WTC11 (cell line): Measurements from ENCODE around the gene PUS7L. TPM values are rescaled to one million over a fixed set of nuclear protein-coding genes. Genes with fewer than 3 reads are reported as not detected.

Source experiments
- ATAC-seq: fragments of 200-7000 bp; cut with Tn5 transposase; 2 replicates; pipeline ENCODE4 v1.10.0; 2021; ENCODE audit warnings: mild to moderate bottlenecking, moderate library complexity
- CTCF ChIA-PET: fragments of 300-600 bp; sonication (Branson Sonifier 250); formaldehyde crosslinking; loops from one replicate; lab custom pipeline; 2021; ENCODE audit warnings: antibody characterized with exemption; lab: Charles Lee
- POLR2A ChIA-PET: fragments of 350-600 bp; sonication (Branson Sonifier 250); formaldehyde crosslinking; loops from one replicate; lab custom pipeline; 2021; ENCODE audit warnings: antibody characterized with exemption; lab: Charles Lee
- DNase-seq: peaks from one replicate; pipeline ENCODE4 v3.0.0; 2021; ENCODE audit warnings: low spot score
- H3K27ac Mint-ChIP-seq: 2 replicates; pipeline ENCODE4 v1.8.0; 2021; ENCODE audit warnings: mixed read lengths
- H3K27me3 Mint-ChIP-seq: 2 replicates; pipeline ENCODE4 v1.8.0; 2021; ENCODE audit warnings: low read depth, mild to moderate bottlenecking, moderate library complexity, mixed read lengths
- H3K36me3 Mint-ChIP-seq: 2 replicates; pipeline ENCODE4 v1.8.0; 2021; ENCODE audit warnings: mixed read lengths
- H3K4me1 Mint-ChIP-seq: 2 replicates; pipeline ENCODE4 v1.8.0; 2022; ENCODE audit warnings: mixed read lengths
- H3K4me3 Mint-ChIP-seq: 2 replicates; pipeline ENCODE4 v1.8.0; 2021; ENCODE audit warnings: mild to moderate bottlenecking, moderate library complexity, mixed read lengths
- H3K9me3 Mint-ChIP-seq: 2 replicates; pipeline ENCODE4 v1.8.0; 2021; ENCODE audit warnings: mixed read lengths
- ARID4B ChIP-seq: sonication (generic); formaldehyde crosslinking; IDR thresholded peaks from 2 replicates; pipeline ENCODE4 v1.8.0; 2023; ENCODE audit warnings: missing genetic modification reagents, mild to moderate bottlenecking, borderline replicate concordance
- ATF3 ChIP-seq: sonication (generic); formaldehyde crosslinking; conservative IDR thresholded peaks from 2 replicates; pipeline ENCODE4 v1.8.1; 2022; ENCODE audit warnings: mild to moderate bottlenecking, missing genetic modification reagents
- CREM ChIP-seq: sonication (generic); formaldehyde crosslinking; IDR thresholded peaks from 2 replicates; pipeline ENCODE4 v1.8.1; 2022; ENCODE audit warnings: mild to moderate bottlenecking, missing genetic modification reagents, moderate library complexity
- E2F4 ChIP-seq: sonication (generic); formaldehyde crosslinking; IDR thresholded peaks from 2 replicates; pipeline ENCODE4 v1.8.1; 2022; ENCODE audit warnings: low read depth, mild to moderate bottlenecking, moderate library complexity, missing genetic modification reagents, borderline replicate concordance
- ERG ChIP-seq: fragments of 250-450 bp; sonication (Bioruptor Pico); IDR thresholded peaks from 2 replicates; pipeline ENCODE4 v1.8.0; 2021; ENCODE audit warnings: mild to moderate bottlenecking
- GABPB1 ChIP-seq: sonication (generic); formaldehyde crosslinking; IDR thresholded peaks from 2 replicates; pipeline ENCODE4 v1.8.1; 2023; ENCODE audit warnings: mild to moderate bottlenecking, missing genetic modification reagents
- HMGA2 ChIP-seq: fragments of 250-450 bp; sonication (Bioruptor Pico); IDR thresholded peaks from 2 replicates; pipeline ENCODE4 v1.4.0; 2021; ENCODE audit warnings: mild to moderate bottlenecking, moderate library complexity
- JUN ChIP-seq: sonication (generic); formaldehyde crosslinking; IDR thresholded peaks from 2 replicates; pipeline ENCODE4 v1.8.0; 2023; ENCODE audit warnings: mild to moderate bottlenecking, missing genetic modification reagents
- MAX ChIP-seq: sonication (generic); formaldehyde crosslinking; IDR thresholded peaks from 2 replicates; pipeline ENCODE4 v1.8.0; 2022; ENCODE audit warnings: mild to moderate bottlenecking, missing genetic modification reagents
- NFYB ChIP-seq: sonication (generic); formaldehyde crosslinking; conservative IDR thresholded peaks from 2 replicates; pipeline ENCODE4 v1.8.0; 2022; ENCODE audit warnings: low read depth, missing genetic modification reagents
- NR2C2 ChIP-seq: sonication (generic); formaldehyde crosslinking; IDR thresholded peaks from 2 replicates; pipeline ENCODE4 v1.8.0; 2022; ENCODE audit warnings: mild to moderate bottlenecking, missing genetic modification reagents
- NR3C1 ChIP-seq: sonication (generic); formaldehyde crosslinking; conservative IDR thresholded peaks from 2 replicates; pipeline ENCODE4 v1.8.1; 2023; ENCODE audit warnings: low read depth, mild to moderate bottlenecking, missing genetic modification reagents
- SMAD3 ChIP-seq: sonication (generic); formaldehyde crosslinking; IDR thresholded peaks from 2 replicates; pipeline ENCODE4 v1.8.0; 2022; ENCODE audit warnings: missing genetic modification reagents, mild to moderate bottlenecking, borderline replicate concordance
- SOX15 ChIP-seq: fragments of 250-450 bp; sonication (Bioruptor Pico); IDR thresholded peaks from 2 replicates; pipeline ENCODE4 v1.9.0; 2021; ENCODE audit warnings: mild to moderate bottlenecking
- STAT6 ChIP-seq: sonication (generic); formaldehyde crosslinking; conservative IDR thresholded peaks from 2 replicates; pipeline ENCODE4 v1.8.1; 2023; ENCODE audit warnings: mild to moderate bottlenecking, low read depth, missing genetic modification reagents, moderate library complexity
- TEAD1 ChIP-seq: sonication (generic); formaldehyde crosslinking; IDR thresholded peaks from 2 replicates; pipeline ENCODE4 v1.8.0; 2022; ENCODE audit warnings: mild to moderate bottlenecking, missing genetic modification reagents
- ZNF281 ChIP-seq: sonication (generic); formaldehyde crosslinking; IDR thresholded peaks from 2 replicates; pipeline ENCODE4 v1.8.0; 2023; ENCODE audit warnings: mild to moderate bottlenecking, missing genetic modification reagents
- ZNF423 ChIP-seq: fragments of 250-450 bp; sonication (Bioruptor Pico); IDR thresholded peaks from 2 replicates; pipeline ENCODE4 v2.1.2; 2022; ENCODE audit warnings: mild to moderate bottlenecking, moderate library complexity
- ZSCAN18 ChIP-seq: fragments of 250-450 bp; sonication (Bioruptor Pico); IDR thresholded peaks from 2 replicates; pipeline ENCODE4 v2.1.2; 2022; ENCODE audit warnings: mild to moderate bottlenecking, moderate library complexity
- total RNA-seq: library from RNA; stranded (reverse); gene quantifications from 3 replicates; pipeline ENCODE4 v1.2.3, GENCODE V29; 2021

PUS7L gene
- total RNA-seq, 1 experiment from 2014 or later, result 20.7 TPM

GRCh38 chr12:43762596-43762995 is 4.0 kb upstream of the PUS7L start (continued):
- TF ChIP-seq NR2C2 (CRISPR knock-in tag), result no peak
- TF ChIP-seq, all 79 proteins: peak for 0

GRCh38 chr12:43761500-43761899 is 2.9 kb upstream of the PUS7L start:
- CTCF ChIA-PET, result no interaction called here
- Mint-ChIP-seq H3K27ac (no peak overlapping the region), H3K36me3 (no peaks in the 10 kb centered on the region), H3K4me3 (no peak overlapping the region; the same call in 1 of the 2 replicates), H3K4me1 (peaks cover 53% of the 10 kb centered on the region), H3K27me3 (no peaks in the 10 kb centered on the region), H3K9me3 (no peaks in the 10 kb centered on the region)
- POLR2A ChIA-PET, result interaction anchor here (1.5 kb wide), 1 partner anchor 44 kb away, joined by 5 read pairs; the partner anchor contains the start of gene TWF1
- TF ChIP-seq STAT6 (CRISPR knock-in tag) (no peak), ZNF423 (CRISPR knock-in tag) (no peak), SOX15 (no peak), ATF3 (CRISPR knock-in tag) (no peak), NR3C1 (no peak), HMGA2 (no peak), MAX (CRISPR knock-in tag) (no peak), CREM (no peak), GABPB1 (CRISPR knock-in tag) (no peak), E2F4 (CRISPR knock-in tag) (no peak)
- DNase-seq, result no peak
- ATAC-seq, result no peak

GRCh38 chr12:43760396-43760795 is 1.8 kb upstream of the PUS7L start:
- ChIA-PET CTCF (no interaction called here), POLR2A (interaction anchor here (0.5 to 0.7 kb wide), 2 partner anchors 29 to 1523 kb away, joined by 3 to 5 read pairs; no protein-coding TSS in a partner anchor)
- no peak for ATAC-seq
- no peaks in the 10 kb centered on the region for H3K36me3 Mint-ChIP-seq
- peak overlapping the region; percentile 87 for H3K4me3 Mint-ChIP-seq
- no peak for DNase-seq
- H3K27ac Mint-ChIP-seq, result peak overlapping the region; percentile 47
- H3K4me1 Mint-ChIP-seq, result peaks cover 53% of the 10 kb centered on the region
- no peaks in the 10 kb centered on the region for H3K27me3 Mint-ChIP-seq
- no peaks in the 10 kb centered on the region for H3K9me3 Mint-ChIP-seq
- TF ChIP-seq ARID4B (CRISPR knock-in tag) (no peak), HMGA2 (no peak), NFYB (CRISPR knock-in tag) (no peak), ZSCAN18 (CRISPR knock-in tag) (no peak), NR2C2 (CRISPR knock-in tag) (no peak), SMAD3 (no peak), TEAD1 (no peak), ERG (CRISPR knock-in tag) (no peak), CREM (no peak), ZNF281 (CRISPR knock-in tag) (no peak), JUN (CRISPR knock-in tag) (no peak)
